CD8-positive, alpha-beta memory T cell (primary cell): ENCODE results near the gene EPHA2. TPM values are rescaled to one million over a fixed set of nuclear protein-coding genes. Genes with fewer than 3 reads are reported as not detected.
A peak's percentile ranks its signal among the peaks of the same experiment; 100 is the strongest.

Experiments used
- CTCF ChIA-PET: fragments of 350-600 bp; sonication (Branson Sonifier 250); formaldehyde crosslinking; loops from one replicate; lab custom pipeline; 2021; ENCODE audit warnings: antibody characterized with exemption; lab: Charles Lee
- POLR2A ChIA-PET: fragments of 350-600 bp; sonication (Branson Sonifier 250); formaldehyde crosslinking; loops from one replicate; lab custom pipeline; 2021; ENCODE audit warnings: antibody characterized with exemption; lab: Charles Lee
- DNase-seq, 5 donors: peaks; one replicate each; pipeline versions ENCODE4 v3.0.0 to v3.0.0-alpha.2; 2020 to 2022; ENCODE audit warnings: mixed read lengths in 1 of 5
- H3K27ac ChIP-seq: one replicate; pipeline ENCODE4 v1.7.0; 2013; ENCODE audit warnings: low read depth, mild to moderate bottlenecking, low read length, moderate library complexity
- H3K27me3 ChIP-seq: 2 replicates; pipeline ENCODE4 v1.7.0; 2013; ENCODE audit warnings: low read length, mild to moderate bottlenecking; ENCODE audit not compliant: insufficient read depth, poor library complexity, severe bottlenecking
- H3K36me3 ChIP-seq: 2 replicates; pipeline ENCODE4 v1.7.0; 2013; ENCODE audit warnings: mild to moderate bottlenecking, low read length, moderate library complexity; ENCODE audit not compliant: insufficient read depth
- H3K4me1 ChIP-seq: 2 replicates; pipeline ENCODE4 v1.7.0; 2013; ENCODE audit warnings: mild to moderate bottlenecking, low read length, moderate library complexity; ENCODE audit not compliant: insufficient read depth
- H3K4me3 ChIP-seq: 2 replicates; pipeline ENCODE4 v1.7.0; 2013; ENCODE audit warnings: mild to moderate bottlenecking, low read length
- H3K9me3 ChIP-seq: 2 replicates; pipeline ENCODE4 v1.7.0; 2013; ENCODE audit warnings: mild to moderate bottlenecking, low read length
- H3K27ac Mint-ChIP-seq, 8 donors: one replicate each; pipeline ENCODE4 v1.8.0; 2020 to 2021; ENCODE audit warnings: mixed read lengths in 8 of 8, mild to moderate bottlenecking in 6 of 8, inconsistent platforms in 3 of 8, moderate library complexity in 3 of 8
- H3K27me3 Mint-ChIP-seq, 2 donors: one replicate each; pipeline ENCODE4 v1.8.0; 2020 to 2021; ENCODE audit warnings: mixed read lengths in 2 of 2, mild to moderate bottlenecking in 1 of 2, moderate library complexity in 1 of 2
- H3K36me3 Mint-ChIP-seq, 3 donors: one replicate each; pipeline ENCODE4 v1.8.0; 2020 to 2021; ENCODE audit warnings: mixed read lengths in 3 of 3, inconsistent platforms in 1 of 3, mild to moderate bottlenecking in 1 of 3
- H3K4me1 Mint-ChIP-seq, 3 donors: one replicate each; pipeline ENCODE4 v1.8.0; 2020 to 2021; ENCODE audit warnings: mixed read lengths in 3 of 3, inconsistent platforms in 1 of 3, mild to moderate bottlenecking in 1 of 3
- H3K4me3 Mint-ChIP-seq, 7 donors: one replicate each; pipeline ENCODE4 v1.8.0; 2020 to 2021; ENCODE audit warnings: mixed read lengths in 7 of 7, mild to moderate bottlenecking in 6 of 7, moderate library complexity in 4 of 7, inconsistent platforms in 2 of 7
- H3K9me3 Mint-ChIP-seq, 5 donors: one replicate each; pipeline ENCODE4 v1.8.0; 2020 to 2022; ENCODE audit warnings: mixed read lengths in 5 of 5, mild to moderate bottlenecking in 3 of 5, moderate library complexity in 2 of 5, inconsistent platforms in 1 of 5
- polyA plus RNA-seq: library from polyadenylated mRNA; unstranded; fragments of 300-500 nt; fragmentation: Illumina TruSeq; gene quantifications from one replicate; pipeline ENCODE4 v1.2.3, GENCODE V29; 2021
- total RNA-seq, 2 experiments: library from RNA; stranded (reverse); gene quantifications; one replicate each; pipeline ENCODE4 v1.2.3, GENCODE V29; 2021

Gene EPHA2
- total and polyA plus RNA-seq, 3 experiments from 2014 or later = not detected

DNA sequence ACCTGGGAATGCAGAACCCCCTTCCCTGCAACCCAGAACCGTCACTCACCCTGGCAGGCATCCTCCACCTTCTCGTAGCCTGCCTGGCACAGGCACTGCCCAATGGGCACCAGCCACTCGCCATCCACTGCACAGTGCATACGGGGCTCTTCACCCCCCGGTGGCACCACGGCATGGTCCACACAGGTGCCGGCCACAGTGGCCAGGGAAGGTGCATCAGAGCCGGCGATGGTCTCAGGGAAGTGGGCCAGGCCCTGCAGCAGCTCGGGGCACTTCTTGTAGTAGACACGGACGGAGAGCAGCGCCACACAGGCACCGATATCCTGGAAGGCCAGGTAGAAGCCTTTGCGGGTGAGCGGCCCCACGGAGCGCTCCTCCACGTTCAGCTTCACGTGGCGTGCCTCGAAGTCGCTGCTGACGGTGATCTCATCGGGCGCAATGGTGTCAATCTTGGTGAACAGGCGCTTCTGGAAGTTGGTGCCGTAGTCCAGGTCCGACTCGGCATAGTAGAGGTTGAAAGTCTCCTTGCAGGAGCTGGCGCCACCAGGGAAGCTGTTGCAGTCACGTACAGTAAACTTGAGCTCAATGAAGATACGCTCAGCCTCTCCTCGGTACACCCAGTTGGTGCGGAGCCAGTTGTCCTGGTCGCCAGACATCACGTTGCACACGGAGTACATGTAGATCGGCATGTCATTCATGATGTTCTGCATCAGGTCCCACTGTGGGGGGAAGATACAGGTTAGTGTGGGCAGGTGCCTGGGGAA is 7.4 kb downstream of the EPHA2 start:
- ChIA-PET CTCF (no interaction called here), POLR2A (no interaction called here)
- H3K36me3 Mint-ChIP-seq = no peaks in the 10 kb centered on the region
- H3K27ac Mint-ChIP-seq = no peak overlapping the region
- DNase-seq = no peak
- peaks cover 20% of the 10 kb centered on the region for H3K4me1 ChIP-seq
- peaks cover 10 to 19% of the 10 kb centered on the region in 2 donors for H3K27me3 Mint-ChIP-seq
- H3K9me3 Mint-ChIP-seq = no peaks in the 10 kb centered on the region
- no peaks in the 10 kb centered on the region for H3K36me3 ChIP-seq
- no peaks in the 10 kb centered on the region for H3K9me3 ChIP-seq
- no peak overlapping the region for H3K4me3 ChIP-seq
- peaks cover 0 to 4% (median 3%) of the 10 kb centered on the region in 3 donors for H3K4me1 Mint-ChIP-seq
- H3K27ac ChIP-seq = no peak overlapping the region
- H3K27me3 ChIP-seq = peaks cover 17% of the 10 kb centered on the region
- no peak overlapping the region for H3K4me3 Mint-ChIP-seq

GRCh38 chr1:16147156-16147926 is 8.5 kb downstream of the EPHA2 start:
- Histone ChIP-seq H3K4me3 (no peak overlapping the region), H3K4me1 (peaks cover 20% of the 10 kb centered on the region), H3K27ac (no peak overlapping the region), H3K27me3 (peaks cover 10% of the 10 kb centered on the region), H3K36me3 (no peaks in the 10 kb centered on the region), H3K9me3 (no peaks in the 10 kb centered on the region)
- peaks cover 0 to 4% (median 3%) of the 10 kb centered on the region in 3 donors for H3K4me1 Mint-ChIP-seq
- peaks cover 7 to 15% of the 10 kb centered on the region in 2 donors for H3K27me3 Mint-ChIP-seq
- POLR2A ChIA-PET = no interaction called here
- no peaks in the 10 kb centered on the region for H3K9me3 Mint-ChIP-seq
- CTCF ChIA-PET = interaction anchor here (2.0 kb wide), 1 partner anchor 68 kb away, joined by 6 read pairs; no protein-coding TSS in a partner anchor
- no peak overlapping the region for H3K27ac Mint-ChIP-seq
- H3K4me3 Mint-ChIP-seq = no peak overlapping the region
- DNase-seq = no peak
- no peaks in the 10 kb centered on the region for H3K36me3 Mint-ChIP-seq

DNA sequence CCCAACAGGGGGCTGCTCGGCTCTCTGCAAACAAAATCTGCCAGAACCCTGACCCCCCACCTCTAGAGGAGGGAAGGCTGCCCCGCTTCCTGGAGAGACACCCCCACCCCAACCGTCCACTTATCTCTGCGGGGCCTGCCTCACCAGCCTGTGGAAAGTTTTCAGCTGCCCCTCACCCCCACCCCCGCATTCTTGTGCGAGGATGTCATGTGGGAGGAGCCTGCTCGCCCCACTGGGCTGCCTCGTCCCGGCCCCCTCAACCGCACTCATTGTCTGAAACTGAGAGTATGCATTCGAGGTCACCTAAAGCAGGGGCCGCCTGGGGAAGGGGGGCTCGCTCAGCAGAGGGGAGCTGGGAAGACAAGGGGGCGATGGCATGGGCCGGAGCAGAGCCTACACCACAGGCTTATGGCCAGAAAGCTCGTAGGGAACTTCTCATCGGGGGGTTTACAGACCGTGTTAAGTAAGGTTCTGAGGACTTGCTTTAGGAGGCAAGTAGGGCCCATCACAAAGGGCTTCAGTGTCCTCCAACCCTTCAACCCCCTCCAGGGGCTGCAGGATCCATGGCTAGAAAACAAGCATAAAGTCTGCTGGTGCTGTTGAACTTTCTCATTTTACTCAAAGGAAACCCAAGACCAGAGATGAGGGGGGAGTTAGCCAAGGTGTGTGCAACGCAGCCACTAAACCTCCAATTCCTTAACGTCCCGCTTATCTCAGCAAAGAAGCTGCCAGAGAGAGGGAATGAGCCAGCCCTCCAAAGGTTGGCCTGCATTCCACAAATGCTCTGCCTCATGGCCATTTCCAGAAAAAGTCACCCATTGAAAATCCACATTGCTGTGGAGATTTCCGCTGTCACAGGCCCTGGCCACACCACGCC is 9.4 kb downstream of the EPHA2 start:
- no peak overlapping the region for H3K4me3 Mint-ChIP-seq
- no peak for DNase-seq
- CTCF ChIA-PET = interaction anchor here (1.3 to 2.0 kb wide), 2 partner anchors 10 to 68 kb away, joined by 3 to 6 read pairs; no protein-coding TSS in a partner anchor

DNA sequence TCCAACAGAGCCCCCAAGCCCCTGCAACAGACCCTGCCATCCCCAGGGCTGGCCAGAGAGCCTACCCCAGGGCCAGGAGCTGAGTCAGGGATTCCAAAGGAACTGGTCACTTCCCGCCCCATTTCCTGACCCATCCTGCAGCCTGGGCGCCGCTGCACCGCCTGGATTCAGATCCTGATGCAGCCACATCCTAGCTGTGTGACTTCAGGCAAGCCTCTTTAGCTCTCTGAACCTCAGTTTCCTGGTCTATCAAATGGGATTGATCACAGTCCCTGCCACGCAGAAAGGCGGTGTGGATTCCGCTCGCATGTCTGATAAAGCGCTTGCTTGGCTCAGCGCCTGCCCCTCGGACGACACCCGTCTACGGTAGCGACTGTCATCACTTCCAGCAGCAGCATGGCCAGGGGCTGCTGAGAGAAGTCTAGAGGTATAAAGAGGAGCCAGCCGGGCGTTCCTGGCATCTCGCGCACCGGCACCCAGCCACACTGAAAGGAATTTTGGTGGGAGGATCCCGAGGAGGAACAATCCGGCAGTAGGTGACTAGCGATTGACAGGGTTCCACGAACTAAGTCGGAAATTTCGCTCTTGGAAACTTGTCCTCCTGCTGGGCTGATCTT is 10.1 kb downstream of the EPHA2 start:
- Mint-ChIP-seq H3K36me3 (no peaks in the 10 kb centered on the region), H3K27me3 (peaks cover 2 to 14% of the 10 kb centered on the region in 2 donors), H3K4me1 (peaks cover 0 to 11% (median 2%) of the 10 kb centered on the region in 3 donors), H3K4me3 (no peak overlapping the region), H3K9me3 (no peaks in the 10 kb centered on the region), H3K27ac (peak overlapping the region in 1 of 8 donors; percentile 88)
- Histone ChIP-seq H3K27ac (peak overlapping the region; percentile 43), H3K27me3 (no peaks in the 10 kb centered on the region), H3K9me3 (no peaks in the 10 kb centered on the region), H3K36me3 (no peaks in the 10 kb centered on the region), H3K4me1 (peaks cover 22% of the 10 kb centered on the region), H3K4me3 (no peak overlapping the region)
- ChIA-PET POLR2A (no interaction called here), CTCF (interaction anchor here (1.3 to 2.0 kb wide), 2 partner anchors 11 to 67 kb away, joined by 3 to 6 read pairs; no protein-coding TSS in a partner anchor)
- no peak for DNase-seq

More for the DNA sequence above, 9.4 kb downstream of the EPHA2 start:
- Mint-ChIP-seq H3K27ac (no peak overlapping the region), H3K27me3 (peaks cover 2 to 14% of the 10 kb centered on the region in 2 donors), H3K4me1 (peaks cover 0 to 6% (median 4%) of the 10 kb centered on the region in 3 donors), H3K36me3 (no peaks in the 10 kb centered on the region), H3K9me3 (no peaks in the 10 kb centered on the region)
- peaks cover 23% of the 10 kb centered on the region for H3K4me1 ChIP-seq
- POLR2A ChIA-PET = no interaction called here
- H3K9me3 ChIP-seq = no peaks in the 10 kb centered on the region
- no peak overlapping the region for H3K4me3 ChIP-seq
- H3K27me3 ChIP-seq = peaks cover 6% of the 10 kb centered on the region
- no peaks in the 10 kb centered on the region for H3K36me3 ChIP-seq
- peak overlapping the region; percentile 43 for H3K27ac ChIP-seq

- H3K36me3 ChIP-seq = no peaks in the 10 kb centered on the region
- no peak overlapping the region for H3K27ac ChIP-seq
- Mint-ChIP-seq H3K4me1 (peaks cover 0 to 10% (median 2%) of the 10 kb centered on the region in 3 donors), H3K27me3 (peaks cover 2 to 14% of the 10 kb centered on the region in 2 donors), H3K36me3 (no peaks in the 10 kb centered on the region), H3K4me3 (no peak overlapping the region), H3K27ac (peak overlapping the region in 1 of 8 donors; percentile 65), H3K9me3 (no peaks in the 10 kb centered on the region)
- no peak overlapping the region for H3K4me3 ChIP-seq
- H3K27me3 ChIP-seq = no peaks in the 10 kb centered on the region
- POLR2A ChIA-PET = no interaction called here
- CTCF ChIA-PET = interaction anchor here (1.3 kb wide), 1 partner anchor 11 kb away, joined by 3 read pairs; no protein-coding TSS in a partner anchor
- H3K9me3 ChIP-seq = no peaks in the 10 kb centered on the region
- H3K4me1 ChIP-seq = peaks cover 16% of the 10 kb centered on the region
- DNase-seq = no peak
These were observed 10.7 kb downstream of the EPHA2 start for GRCh38 chr1:16145030-16145661.

GRCh38 chr1:16144325-16145029 is 11.4 kb downstream of the EPHA2 start:
- H3K36me3 Mint-ChIP-seq = no peaks in the 10 kb centered on the region
- Histone ChIP-seq H3K4me1 (peaks cover 14% of the 10 kb centered on the region), H3K27ac (no peak overlapping the region), H3K27me3 (no peaks in the 10 kb centered on the region), H3K36me3 (no peaks in the 10 kb centered on the region), H3K4me3 (no peak overlapping the region), H3K9me3 (no peaks in the 10 kb centered on the region)
- H3K27me3 Mint-ChIP-seq = peaks cover 2 to 11% of the 10 kb centered on the region in 2 donors
- CTCF ChIA-PET = no interaction called here
- H3K27ac Mint-ChIP-seq = no peak overlapping the region
- peaks cover 0 to 8% (median 0%) of the 10 kb centered on the region in 3 donors for H3K4me1 Mint-ChIP-seq
- POLR2A ChIA-PET = no interaction called here
- no peaks in the 10 kb centered on the region for H3K9me3 Mint-ChIP-seq
- no peak for DNase-seq
- no peak overlapping the region for H3K4me3 Mint-ChIP-seq
